AG20443 (cell line): ENCODE data around the gene RPUSD1.
"Not testable (repeated sequence)": the region's sequence is repeated elsewhere in the genome, so short reads cannot be mapped to it uniquely, and the experiment has no call there.

Source experiments
- DNase-seq: peaks from one replicate; pipeline ENCODE4 v3.0.0; 2012; ENCODE audit warnings: low spot score, mixed read lengths

Gene RPUSD1

GRCh38 chr16:743794-744500, 44.2 kb downstream of the RPUSD1 start:
- no peak for DNase-seq

GRCh38 chr16:742894-743293, 45.3 kb downstream of the RPUSD1 start:
- not testable (repeated sequence) for DNase-seq

GRCh38 chr16:741986-742629, 46.1 kb downstream of the RPUSD1 start:
- no peak for DNase-seq

GRCh38 chr16:740764-741505, 47.2 kb downstream of the RPUSD1 start, which contains the start of gene CIAO3:
Gene CIAO3, minus strand, starts transcription at chr16:740997. Its CDS starts 12 bp downstream, at chr16:740985.
- peak; percentile 99 for DNase-seq

- DNase-seq, result no peak
Measured at GRCh38 chr16:740459-740763, 47.8 kb downstream of the RPUSD1 start.

GRCh38 chr16:739560-740458, 48.4 kb downstream of the RPUSD1 start:
- DNase-seq, result no peak

- DNase-seq, result no peak
Measured at GRCh38 chr16:736936-737481, 51.2 kb downstream of the RPUSD1 start.

- DNase-seq, result no peak
Measured at GRCh38 chr16:735982-736453, 52.2 kb downstream of the RPUSD1 start.

GRCh38 chr16:734981-735881, 53.0 kb downstream of the RPUSD1 start:
- DNase-seq, result no peak
